Smooth muscle cell (in vitro differentiated cells): ENCODE measurements around the gene AKAP10. TPM values are rescaled to one million over a fixed set of nuclear protein-coding genes. Genes with fewer than 3 reads are reported as not detected.
A peak's percentile ranks its signal among the peaks of the same experiment; 100 is the strongest.

Experiments used
- DNase-seq: peaks from one replicate; lab custom pipeline; 2025; ENCODE audit not compliant: unreplicated experiment; lab: John Stamatoyannopoulos, UW
- H2AFZ ChIP-seq: fragments of 200-600 bp; sonication (generic); 2 replicates; pipeline ENCODE4 v1.6.0; 2016; ENCODE audit warnings: antibody characterized with exemption, low read depth, mild to moderate bottlenecking
- H3F3A ChIP-seq: fragments of 200-600 bp; sonication (generic); 2 replicates; pipeline ENCODE4 v1.6.0; 2017; ENCODE audit warnings: antibody characterized with exemption, low read depth
- H3K27ac ChIP-seq: fragments of 200-600 bp; sonication (generic); 2 replicates; pipeline ENCODE4 v1.5.1; 2016; ENCODE audit warnings: low read depth, mild to moderate bottlenecking
- H3K27me3 ChIP-seq: fragments of 200-600 bp; sonication (generic); 2 replicates; pipeline ENCODE4 v1.6.1; 2016; ENCODE audit warnings: low read depth, mild to moderate bottlenecking
- H3K36me3 ChIP-seq: fragments of 200-600 bp; sonication (generic); 2 replicates; pipeline ENCODE4 v1.5.1; 2016; ENCODE audit warnings: low read depth
- H3K4me1 ChIP-seq: fragments of 200-600 bp; sonication (generic); 2 replicates; pipeline ENCODE4 v1.5.1; 2016; ENCODE audit warnings: low read depth
- H3K4me2 ChIP-seq: fragments of 200-600 bp; sonication (generic); 2 replicates; pipeline ENCODE4 v1.6.0; 2016; ENCODE audit warnings: mild to moderate bottlenecking
- H3K4me3 ChIP-seq: fragments of 200-600 bp; sonication (generic); 2 replicates; pipeline ENCODE4 v1.5.1; 2016; ENCODE audit warnings: mild to moderate bottlenecking
- H3K79me2 ChIP-seq: fragments of 200-600 bp; sonication (generic); 2 replicates; pipeline ENCODE4 v1.6.0; 2016; ENCODE audit warnings: low read depth, mild to moderate bottlenecking
- H3K9ac ChIP-seq: fragments of 200-600 bp; sonication (generic); 2 replicates; pipeline ENCODE4 v1.6.0; 2016; ENCODE audit warnings: low read depth
- H3K9me3 ChIP-seq: fragments of 200-600 bp; sonication (generic); replicated peaks from 2 replicates; pipeline ENCODE4 v1.5.1; 2016; ENCODE audit warnings: low read depth
- H4K20me1 ChIP-seq: fragments of 200-600 bp; sonication (generic); 2 replicates; pipeline ENCODE4 v1.6.0; 2016; ENCODE audit warnings: low read depth
- WGBS: methylation state at CpG from one replicate; pipeline ENCODE4 v1.1.7; 2016; ENCODE audit warnings: low lambda C conversion rate; 5-methylcytosine and 5-hydroxymethylcytosine counted together
- polyA plus RNA-seq: library from polyadenylated mRNA; unstranded; fragments of >200 nt; fragmentation: Nextera tagmentation; extraction: Ambion mirVana; gene quantifications from 2 replicates; pipeline ENCODE4 v1.2.1, GENCODE V29; 2016
- total RNA-seq: library from RNA; depleted of rRNA; stranded (reverse); fragments of >200 nt; gene quantifications from 2 replicates; pipeline ENCODE4 v1.2.3, GENCODE V29; 2014
- TF ChIP-seq, protein P1 (sequence below): fragments of 200-600 bp; sonication (generic); IDR thresholded peaks from 2 replicates; pipeline ENCODE4 v1.5.1; 2017; ENCODE audit warnings: borderline replicate concordance, mild to moderate bottlenecking, antibody characterized with exemption; ENCODE audit not compliant: insufficient read depth, poor library complexity, severe bottlenecking

AKAP10 gene
- total and polyA plus RNA-seq, 2 experiments from 2014 or later, result 23.7 to 28.4 TPM

DNA sequence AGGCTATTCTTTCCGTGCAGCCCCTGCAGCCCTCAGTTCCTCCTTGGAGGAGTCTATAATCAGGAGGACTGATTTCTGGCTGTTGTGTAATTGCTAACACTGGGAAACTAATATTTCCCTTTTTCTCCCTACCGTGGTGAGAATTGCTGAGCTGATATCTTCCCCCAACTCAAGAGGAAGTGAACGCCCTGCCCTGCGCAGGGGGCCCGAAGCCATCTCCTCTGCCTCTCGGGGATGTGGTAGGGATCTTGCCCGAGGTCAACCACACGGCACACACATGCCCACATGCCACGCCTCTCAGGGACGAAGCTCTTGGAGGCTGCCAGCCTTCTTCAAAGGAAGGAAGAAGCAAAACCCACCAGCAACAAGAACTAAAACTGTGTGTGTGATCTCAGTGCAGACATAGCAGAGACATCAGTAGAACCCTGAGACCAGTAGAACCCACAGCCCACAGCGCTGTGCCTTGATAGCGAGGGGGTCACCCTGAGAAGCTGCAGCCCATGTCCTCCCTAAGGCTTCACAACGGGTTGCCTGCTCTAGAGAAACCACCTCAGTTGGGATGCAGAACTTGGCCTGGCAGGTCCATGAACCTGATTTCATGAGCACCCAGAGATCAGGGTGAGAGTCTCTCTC, 101.0 kb downstream of the AKAP10 start:
- 92% methylated on average over 13 of the region's 13 CpGs for WGBS
- TF ChIP-seq, protein P1, sequence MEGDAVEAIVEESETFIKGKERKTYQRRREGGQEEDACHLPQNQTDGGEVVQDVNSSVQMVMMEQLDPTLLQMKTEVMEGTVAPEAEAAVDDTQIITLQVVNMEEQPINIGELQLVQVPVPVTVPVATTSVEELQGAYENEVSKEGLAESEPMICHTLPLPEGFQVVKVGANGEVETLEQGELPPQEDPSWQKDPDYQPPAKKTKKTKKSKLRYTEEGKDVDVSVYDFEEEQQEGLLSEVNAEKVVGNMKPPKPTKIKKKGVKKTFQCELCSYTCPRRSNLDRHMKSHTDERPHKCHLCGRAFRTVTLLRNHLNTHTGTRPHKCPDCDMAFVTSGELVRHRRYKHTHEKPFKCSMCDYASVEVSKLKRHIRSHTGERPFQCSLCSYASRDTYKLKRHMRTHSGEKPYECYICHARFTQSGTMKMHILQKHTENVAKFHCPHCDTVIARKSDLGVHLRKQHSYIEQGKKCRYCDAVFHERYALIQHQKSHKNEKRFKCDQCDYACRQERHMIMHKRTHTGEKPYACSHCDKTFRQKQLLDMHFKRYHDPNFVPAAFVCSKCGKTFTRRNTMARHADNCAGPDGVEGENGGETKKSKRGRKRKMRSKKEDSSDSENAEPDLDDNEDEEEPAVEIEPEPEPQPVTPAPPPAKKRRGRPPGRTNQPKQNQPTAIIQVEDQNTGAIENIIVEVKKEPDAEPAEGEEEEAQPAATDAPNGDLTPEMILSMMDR, result no peak
- no peaks in the 10 kb centered on the region for H3K79me2 ChIP-seq
- no peaks in the 10 kb centered on the region for H3K36me3 ChIP-seq
- no peaks in the 10 kb centered on the region for H3K9me3 ChIP-seq
- no peaks in the 10 kb centered on the region for H4K20me1 ChIP-seq
- no peaks in the 10 kb centered on the region for H3K4me1 ChIP-seq
- H2AFZ ChIP-seq, result no peak overlapping the region
- DNase-seq, result no peak
- H3K27me3 ChIP-seq, result no peaks in the 10 kb centered on the region
- no peaks in the 10 kb centered on the region for H3F3A ChIP-seq
- H3K4me2 ChIP-seq, result no peak overlapping the region
- no peak overlapping the region for H3K27ac ChIP-seq
- no peak overlapping the region for H3K4me3 ChIP-seq
- H3K9ac ChIP-seq, result no peak overlapping the region

DNA sequence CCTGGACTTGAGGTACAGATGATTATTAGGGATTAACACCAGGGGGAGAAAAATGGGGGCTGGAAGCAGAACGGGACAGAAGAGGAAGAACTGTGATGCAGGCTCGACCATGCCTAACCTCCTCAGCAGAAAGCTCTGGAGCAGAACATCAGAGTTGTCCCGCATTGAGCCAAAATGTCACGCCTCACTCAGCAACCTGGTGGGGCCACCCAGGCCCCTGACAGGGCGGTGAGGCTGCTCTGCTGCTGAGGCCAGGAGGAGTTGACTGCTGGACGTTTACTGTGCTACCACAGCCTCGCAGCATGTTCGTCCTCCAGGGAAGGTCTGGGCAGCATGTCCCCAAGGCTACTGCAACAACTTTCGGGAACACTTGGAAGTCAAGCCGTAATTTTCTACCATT, 103.4 kb downstream of the AKAP10 start:
- Histone ChIP-seq H3F3A (no peaks in the 10 kb centered on the region), H3K79me2 (no peaks in the 10 kb centered on the region), H3K9me3 (no peaks in the 10 kb centered on the region), H3K4me2 (no peak overlapping the region), H3K9ac (no peak overlapping the region), H3K36me3 (no peaks in the 10 kb centered on the region), H3K4me1 (no peaks in the 10 kb centered on the region), H4K20me1 (no peaks in the 10 kb centered on the region), H2AFZ (no peak overlapping the region), H3K4me3 (no peak overlapping the region), H3K27ac (no peak overlapping the region), H3K27me3 (no peaks in the 10 kb centered on the region)
- DNase-seq, result no peak
- TF ChIP-seq, protein P1, result no peak
- 90% methylated on average over 10 of the region's 10 CpGs for WGBS

DNA sequence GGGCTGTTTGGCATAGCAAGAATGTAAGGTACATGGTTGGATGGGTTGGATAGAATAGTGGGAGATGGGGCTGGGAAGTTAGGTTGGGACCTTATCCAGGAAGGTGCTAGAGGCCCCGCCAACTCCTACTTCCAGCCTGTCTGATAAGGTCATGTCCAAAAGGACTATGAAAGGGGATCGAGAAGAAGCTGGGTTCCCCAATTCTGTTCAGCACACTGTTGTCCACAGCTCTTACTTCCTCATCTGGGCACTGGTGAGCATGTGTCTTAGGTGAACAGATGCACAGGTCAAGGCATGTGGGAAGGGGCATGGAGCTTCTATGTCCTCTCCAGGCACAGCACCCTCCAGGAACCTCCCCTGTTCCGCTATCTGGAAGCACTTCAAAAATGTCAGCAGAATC, 104.3 kb downstream of the AKAP10 start:
- H3K9me3 ChIP-seq, result no peaks in the 10 kb centered on the region
- no peak overlapping the region for H2AFZ ChIP-seq
- WGBS, result 89% methylated on average over 3 of the region's 3 CpGs
- H3K4me2 ChIP-seq, result no peak overlapping the region
- H3F3A ChIP-seq, result no peaks in the 10 kb centered on the region
- no peaks in the 10 kb centered on the region for H3K79me2 ChIP-seq
- H3K36me3 ChIP-seq, result no peaks in the 10 kb centered on the region
- H3K9ac ChIP-seq, result no peak overlapping the region
- no peak overlapping the region for H3K27ac ChIP-seq
- DNase-seq, result no peak
- no peaks in the 10 kb centered on the region for H3K4me1 ChIP-seq
- H3K4me3 ChIP-seq, result no peak overlapping the region
- no peaks in the 10 kb centered on the region for H3K27me3 ChIP-seq
- TF ChIP-seq, protein P1, result no peak
- no peaks in the 10 kb centered on the region for H4K20me1 ChIP-seq

DNA sequence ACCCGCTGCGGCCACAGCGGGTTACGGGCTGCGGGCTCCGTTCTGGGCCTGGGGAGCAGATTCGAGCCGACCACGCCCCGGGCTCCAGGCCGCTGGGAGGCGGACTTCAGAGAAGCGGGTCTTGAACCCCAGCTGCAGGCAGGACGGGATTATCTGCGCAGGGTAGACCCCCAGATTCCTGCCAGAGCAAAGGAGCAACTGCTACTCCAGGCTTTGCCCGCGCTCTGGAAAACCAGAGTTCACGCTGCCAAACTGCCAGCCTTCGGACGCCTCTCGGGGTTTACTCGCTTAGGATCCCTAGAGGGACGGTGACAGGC, 109.6 kb downstream of the AKAP10 start:
- Histone ChIP-seq H3K4me2 (peak overlapping the region; percentile 95), H4K20me1 (no peaks in the 10 kb centered on the region), H3K9me3 (no peaks in the 10 kb centered on the region), H3K27ac (no peak overlapping the region), H3K36me3 (no peaks in the 10 kb centered on the region), H3K27me3 (no peaks in the 10 kb centered on the region), H3K4me3 (peak overlapping the region; percentile 85), H3K4me1 (peaks cover 3% of the 10 kb centered on the region), H3F3A (no peaks in the 10 kb centered on the region), H2AFZ (peak overlapping the region; percentile 80), H3K9ac (peak overlapping the region; percentile 6), H3K79me2 (peaks cover 20% of the 10 kb centered on the region)
- TF ChIP-seq, protein P1, result no peak
- no peak for DNase-seq
- WGBS, result 22% methylated on average over 23 of the region's 23 CpGs
